ENCODE results near the gene SLC22A23.

The SLC22A23 gene

DNA sequence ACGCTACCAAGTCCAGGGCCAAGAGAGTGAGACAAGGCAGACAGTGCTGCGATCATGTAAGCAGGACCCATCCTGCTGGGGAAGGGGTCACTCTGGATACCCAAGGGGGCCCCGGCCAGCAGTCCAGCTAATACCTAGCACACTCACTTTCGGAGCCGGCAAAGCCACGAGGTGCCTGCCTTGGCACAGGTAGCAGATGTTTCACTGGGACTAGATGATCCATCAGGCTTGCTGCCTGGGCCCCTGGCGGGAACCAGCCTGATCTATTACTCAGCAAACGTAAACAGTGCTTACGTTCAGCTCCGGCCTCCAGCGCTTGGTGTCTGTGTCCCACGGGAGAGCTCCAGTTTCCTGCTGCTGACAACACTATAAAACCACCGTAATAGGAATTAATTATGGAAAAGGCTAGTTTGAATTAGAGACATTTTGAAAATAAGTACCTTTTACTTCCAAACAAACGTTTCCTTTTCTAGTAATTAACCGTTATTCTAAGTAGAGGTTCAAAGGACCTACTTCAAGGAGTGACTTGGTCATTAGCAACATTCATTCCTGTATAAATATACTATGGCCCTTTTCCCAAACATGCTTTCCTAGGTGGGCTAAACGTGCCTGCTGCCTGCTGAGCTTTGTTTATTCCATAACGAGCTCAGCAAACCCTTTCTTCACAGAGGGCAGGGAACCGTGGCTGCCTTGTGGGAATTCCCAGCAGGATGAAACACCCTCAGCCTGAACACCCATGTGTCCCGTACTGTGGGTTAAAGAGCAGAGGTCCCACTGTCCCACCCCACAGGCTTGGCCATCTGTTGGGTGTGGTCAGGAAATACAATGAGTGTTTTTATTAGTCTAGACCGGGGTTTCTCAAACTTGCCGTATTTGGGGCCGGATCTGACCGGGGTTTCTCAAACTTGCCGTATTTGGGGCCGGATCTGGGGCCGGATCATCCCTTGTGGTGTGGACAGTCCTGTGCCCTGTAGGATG lies 18.4 kb downstream of the SLC22A23 start (continued):
- TF ChIP-seq PRDM2 (tag by site-specific recombination; IDR thresholded peaks at IDR 0.05; ENCODE audit: borderline replicate concordance) (no peak), ZNF404 (tag by site-specific recombination; IDR thresholded peaks at IDR 0.05) (no peak), ZNF239 (tag by site-specific recombination; IDR thresholded peaks at IDR 0.05) (no peak), ZNF114 (tag by site-specific recombination; IDR thresholded peaks at IDR 0.05) (no peak), ZNF571 (tag by site-specific recombination; IDR thresholded peaks at IDR 0.05) (no peak), ZNF530 (tag by site-specific recombination; IDR thresholded peaks at IDR 0.05; ENCODE audit: low read depth) (no peak), ZNF585B (tag by site-specific recombination; IDR thresholded peaks at IDR 0.05) (0 out of 2 replicates have a peak, but pooled peaks have one; percentile 19), ZNF792 (tag by site-specific recombination; IDR thresholded peaks at IDR 0.05) (peak; percentile 51; the same call in 1 of the 2 replicates), PBX3 (CRISPR knock-in tag; IDR thresholded peaks at IDR 0.05) (no peak), ZBTB21 (tag by site-specific recombination; IDR thresholded peaks at IDR 0.05) (peak; percentile 39; the same call in 1 of the 2 replicates), ZNF707 (tag by site-specific recombination; IDR thresholded peaks at IDR 0.05) (no peak), ZNF76 (tag by site-specific recombination; IDR thresholded peaks at IDR 0.05; ENCODE audit: borderline replicate concordance, low read depth) (0 out of 2 replicates have a peak, but pooled peaks have one; percentile 22), ZNF501 (tag by site-specific recombination; IDR thresholded peaks at IDR 0.05) (no peak), EGR2 (tag by site-specific recombination; IDR thresholded peaks at IDR 0.05; ENCODE audit: low read depth) (no peak), GLIS1 (tag by site-specific recombination; IDR thresholded peaks at IDR 0.05) (peak; percentile 47), ZNF324 (tag by site-specific recombination; IDR thresholded peaks at IDR 0.05) (0 out of 2 replicates have a peak, but pooled peaks have one; percentile 38), ZNF843 (tag by site-specific recombination; IDR thresholded peaks at IDR 0.05) (peak; percentile 93), ZNF514 (tag by site-specific recombination; IDR thresholded peaks at IDR 0.05) (no peak), BCL11A (tag by site-specific recombination; IDR thresholded peaks at IDR 0.05; ENCODE audit: low read depth) (peak; percentile 79), ZNF473 (tag by site-specific recombination; IDR thresholded peaks at IDR 0.05) (no peak), HOXC10 (CRISPR knock-in tag; IDR thresholded peaks at IDR 0.05) (no peak), SP7 (tag by site-specific recombination; IDR thresholded peaks at IDR 0.05) (peak; percentile 95), ZNF223 (tag by site-specific recombination; IDR thresholded peaks at IDR 0.05) (0 out of 2 replicates have a peak, but pooled peaks have one; percentile 46), REST (tag by site-specific recombination; IDR thresholded peaks at IDR 0.05) (no peak), ZNF513 (tag by site-specific recombination; IDR thresholded peaks at IDR 0.05) (no peak)
- TF ChIP-seq, protein P1, sequence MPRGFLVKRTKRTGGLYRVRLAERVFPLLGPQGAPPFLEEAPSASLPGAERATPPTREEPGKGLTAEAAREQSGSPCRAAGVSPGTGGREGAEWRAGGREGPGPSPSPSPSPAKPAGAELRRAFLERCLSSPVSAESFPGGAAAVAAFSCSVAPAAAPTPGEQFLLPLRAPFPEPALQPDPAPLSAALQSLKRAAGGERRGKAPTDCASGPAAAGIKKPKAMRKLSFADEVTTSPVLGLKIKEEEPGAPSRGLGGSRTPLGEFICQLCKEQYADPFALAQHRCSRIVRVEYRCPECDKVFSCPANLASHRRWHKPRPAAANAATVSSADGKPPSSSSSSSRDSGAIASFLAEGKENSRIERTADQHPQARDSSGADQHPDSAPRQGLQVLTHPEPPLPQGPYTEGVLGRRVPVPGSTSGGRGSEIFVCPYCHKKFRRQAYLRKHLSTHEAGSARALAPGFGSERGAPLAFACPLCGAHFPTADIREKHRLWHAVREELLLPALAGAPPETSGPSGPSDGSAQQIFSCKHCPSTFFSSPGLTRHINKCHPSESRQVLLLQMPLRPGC (tag by site-specific recombination; IDR thresholded peaks at IDR 0.05): peak; percentile 79
